Measurements from ENCODE around the gene IPCEF1. TPM values are rescaled to one million over a fixed set of nuclear protein-coding genes. Genes with fewer than 3 reads are reported as not detected.

The IPCEF1 gene
- total and polyA plus RNA-seq, 7 donors: 0.03 to 0.46 (median 0.24) TPM

DNA sequence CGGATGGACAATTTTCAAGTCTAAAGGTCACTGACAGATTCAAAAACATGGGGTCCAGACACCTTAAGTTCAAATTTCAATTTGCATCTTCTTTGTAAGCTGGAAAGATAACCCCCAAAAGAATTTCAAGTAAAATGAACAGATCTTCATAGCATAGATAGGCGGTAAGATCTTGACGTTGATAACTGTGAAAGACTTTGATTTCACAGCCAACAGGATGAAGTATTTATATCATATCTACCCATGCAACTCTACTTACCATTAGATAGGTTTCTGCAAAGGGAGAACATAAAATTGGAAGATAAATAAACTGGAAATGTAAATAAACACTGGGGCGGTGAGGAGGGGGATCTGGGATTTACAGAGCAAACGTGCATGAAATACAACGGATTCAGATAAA lies 137.8 kb downstream of the IPCEF1 start:
- H3K36me3 ChIP-seq (ENCODE audit: insufficient read depth in 1 of 2, low read depth in 1 of 2): no peaks in the 10 kb centered on the region
- no peaks in the 10 kb centered on the region for H3K9me3 ChIP-seq
- 69 to 73% (median 69%) methylated on average over 6 of the region's 6 CpGs for WGBS, 3 donors
- H3K4me1 ChIP-seq: no peaks in the 10 kb centered on the region
- ATAC-seq: no peak
- intact Hi-C loops (cut with DNase I): no loop called here
- H3K27ac ChIP-seq: no peak overlapping the region
- H3K27me3 ChIP-seq (ENCODE audit: insufficient read depth in 3 of 3, low read length in 2 of 3): no peaks in the 10 kb centered on the region
- TF ChIP-seq, protein P1, sequence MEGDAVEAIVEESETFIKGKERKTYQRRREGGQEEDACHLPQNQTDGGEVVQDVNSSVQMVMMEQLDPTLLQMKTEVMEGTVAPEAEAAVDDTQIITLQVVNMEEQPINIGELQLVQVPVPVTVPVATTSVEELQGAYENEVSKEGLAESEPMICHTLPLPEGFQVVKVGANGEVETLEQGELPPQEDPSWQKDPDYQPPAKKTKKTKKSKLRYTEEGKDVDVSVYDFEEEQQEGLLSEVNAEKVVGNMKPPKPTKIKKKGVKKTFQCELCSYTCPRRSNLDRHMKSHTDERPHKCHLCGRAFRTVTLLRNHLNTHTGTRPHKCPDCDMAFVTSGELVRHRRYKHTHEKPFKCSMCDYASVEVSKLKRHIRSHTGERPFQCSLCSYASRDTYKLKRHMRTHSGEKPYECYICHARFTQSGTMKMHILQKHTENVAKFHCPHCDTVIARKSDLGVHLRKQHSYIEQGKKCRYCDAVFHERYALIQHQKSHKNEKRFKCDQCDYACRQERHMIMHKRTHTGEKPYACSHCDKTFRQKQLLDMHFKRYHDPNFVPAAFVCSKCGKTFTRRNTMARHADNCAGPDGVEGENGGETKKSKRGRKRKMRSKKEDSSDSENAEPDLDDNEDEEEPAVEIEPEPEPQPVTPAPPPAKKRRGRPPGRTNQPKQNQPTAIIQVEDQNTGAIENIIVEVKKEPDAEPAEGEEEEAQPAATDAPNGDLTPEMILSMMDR (IDR thresholded peaks at IDR 0.05): no peak
- no peak for DNase-seq
- no peak overlapping the region for H3K4me3 ChIP-seq

DNA sequence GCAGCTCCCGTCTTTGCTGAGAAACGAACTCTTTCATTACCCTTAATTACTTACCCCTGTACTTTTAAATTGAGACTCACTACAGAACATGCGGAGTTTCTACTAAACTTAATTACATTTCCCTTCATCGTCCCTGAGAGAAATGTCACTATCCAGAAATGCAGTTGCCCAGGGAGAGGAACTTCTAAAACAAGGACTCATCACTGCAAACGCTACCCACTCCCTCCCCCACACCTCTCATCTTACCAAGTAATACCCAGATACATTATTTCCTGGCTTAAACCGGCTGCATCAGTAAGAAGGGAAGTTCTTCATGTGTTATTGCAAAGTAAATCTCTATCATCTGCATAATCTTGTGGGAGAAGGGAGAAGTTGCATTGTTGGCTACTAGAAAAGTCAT lies 138.3 kb downstream of the IPCEF1 start:
- Histone ChIP-seq H3K27me3 (ENCODE audit: insufficient read depth in 3 of 3, low read length in 2 of 3) (no peaks in the 10 kb centered on the region), H3K36me3 (ENCODE audit: insufficient read depth in 1 of 2, low read depth in 1 of 2) (no peaks in the 10 kb centered on the region), H3K4me3 (no peak overlapping the region), H3K27ac (no peak overlapping the region), H3K9me3 (no peaks in the 10 kb centered on the region), H3K4me1 (no peaks in the 10 kb centered on the region)
- TF ChIP-seq, protein P1 (IDR thresholded peaks at IDR 0.05): no peak
- DNase-seq (no peak), ATAC-seq (no peak)
- intact Hi-C loops (cut with DNase I): no loop called here
- 46 to 49% (median 48%) methylated on average over 6 of the region's 6 CpGs for WGBS, 3 donors

DNA sequence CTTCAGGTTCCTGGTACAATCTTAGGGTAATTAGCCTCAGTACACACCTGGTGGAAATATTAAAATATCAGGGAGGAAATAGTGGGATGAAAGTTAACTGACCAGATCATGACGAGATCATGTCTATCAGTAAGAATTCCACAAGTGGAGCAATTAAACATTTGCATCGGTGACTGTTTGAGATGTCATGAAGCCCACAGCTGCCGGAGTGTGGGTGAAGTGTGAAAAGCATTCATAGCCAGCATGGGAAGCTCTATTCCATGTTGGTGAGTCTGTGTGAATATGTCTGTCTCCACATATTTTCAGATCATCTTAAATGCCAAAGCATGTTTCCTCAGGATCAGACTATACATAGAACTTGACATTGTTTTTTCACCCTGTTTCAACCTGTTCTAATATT lies 142.8 kb downstream of the IPCEF1 start:
- Histone ChIP-seq H3K4me1 (no peaks in the 10 kb centered on the region), H3K9me3 (no peaks in the 10 kb centered on the region), H3K27ac (no peak overlapping the region), H3K4me3 (no peak overlapping the region), H3K36me3 (ENCODE audit: insufficient read depth in 1 of 2, low read depth in 1 of 2) (no peaks in the 10 kb centered on the region), H3K27me3 (ENCODE audit: insufficient read depth in 3 of 3, low read length in 2 of 3) (no peaks in the 10 kb centered on the region)
- no peak for DNase-seq
- WGBS, 3 donors: 65 to 73% (median 69%) methylated on average over 3 of the region's 3 CpGs
- ATAC-seq: no peak
- intact Hi-C loops (cut with DNase I): no loop called here
- TF ChIP-seq, protein P1 (IDR thresholded peaks at IDR 0.05): no peak

DNA sequence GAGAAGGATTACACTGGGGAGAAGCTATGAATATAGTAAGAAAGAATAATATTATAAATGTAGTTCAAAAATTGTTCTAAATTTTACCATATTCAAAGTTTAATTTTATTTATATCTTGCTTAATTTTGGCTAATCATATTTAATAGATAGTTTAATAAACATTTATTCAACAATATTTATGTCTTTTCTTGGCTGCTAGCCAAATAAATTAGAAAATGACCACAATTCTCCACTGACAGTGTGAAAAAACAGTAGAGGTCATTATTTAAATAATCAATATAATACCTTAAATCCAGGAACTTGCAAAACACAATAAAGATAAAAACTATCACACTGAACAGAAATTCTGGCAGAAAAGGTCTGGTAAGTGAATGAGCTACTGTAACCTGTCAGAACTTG lies 145.9 kb downstream of the IPCEF1 start:
- Histone ChIP-seq H3K36me3 (ENCODE audit: insufficient read depth in 1 of 2, low read depth in 1 of 2) (no peaks in the 10 kb centered on the region), H3K4me3 (no peak overlapping the region), H3K27ac (no peak overlapping the region), H3K4me1 (no peaks in the 10 kb centered on the region), H3K9me3 (no peaks in the 10 kb centered on the region), H3K27me3 (ENCODE audit: insufficient read depth in 3 of 3, low read length in 2 of 3) (no peaks in the 10 kb centered on the region)
- ATAC-seq: no peak
- no peak for DNase-seq
- intact Hi-C loops (cut with DNase I): no loop called here
- TF ChIP-seq, protein P1 (IDR thresholded peaks at IDR 0.05): no peak

DNA sequence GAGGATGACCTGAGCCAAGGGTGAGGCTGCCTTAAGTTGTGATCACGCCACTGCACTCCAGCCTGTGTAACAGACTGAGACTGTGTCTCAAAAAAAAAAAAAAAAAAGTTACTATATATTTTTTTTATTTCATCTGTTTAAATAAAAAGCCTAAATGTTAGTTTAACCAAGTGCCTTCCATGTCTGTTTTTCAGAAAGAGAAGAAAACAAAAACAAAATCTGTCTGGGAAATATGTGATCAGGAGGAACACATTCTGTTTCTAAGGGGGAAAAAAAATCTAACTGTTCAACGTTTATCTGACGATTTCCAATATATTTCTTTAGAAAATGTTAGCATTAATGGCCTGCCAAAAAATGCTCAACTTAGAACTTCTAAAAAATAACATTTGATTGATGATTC lies 147.0 kb downstream of the IPCEF1 start:
- TF ChIP-seq, protein P1 (IDR thresholded peaks at IDR 0.05): no peak
- no peaks in the 10 kb centered on the region for H3K9me3 ChIP-seq
- H3K27me3 ChIP-seq (ENCODE audit: insufficient read depth in 3 of 3, low read length in 2 of 3): no peaks in the 10 kb centered on the region
- DNase-seq: no peak
- H3K27ac ChIP-seq: no peak overlapping the region
- intact Hi-C loops (cut with DNase I): no loop called here
- H3K36me3 ChIP-seq (ENCODE audit: insufficient read depth in 1 of 2, low read depth in 1 of 2): no peaks in the 10 kb centered on the region
- no peaks in the 10 kb centered on the region for H3K4me1 ChIP-seq
- 60 to 77% (median 75%) methylated on average over 3 of the region's 3 CpGs for WGBS, 3 donors
- H3K4me3 ChIP-seq: no peak overlapping the region
- no peak for ATAC-seq
